Neural cell (in vitro differentiated cells): ENCODE data around the gene COL6A2. TPM values are rescaled to one million over a fixed set of nuclear protein-coding genes. Genes with fewer than 3 reads are reported as not detected.
"Not testable (repeated sequence)": the region's sequence is repeated elsewhere in the genome, so short reads cannot be mapped to it uniquely, and the experiment has no call there.

ENCODE experiments used
- H2AFZ ChIP-seq: fragments of 200-600, 300-800 bp; sonication (generic), shearing (Covaris generic); 2 replicates; pipeline ENCODE4 v1.6.0; 2014; ENCODE audit warnings: low read depth, mild to moderate bottlenecking, antibody characterized with exemption, low read length, moderate library complexity
- H3F3A ChIP-seq: fragments of 200-600 bp; shearing (Covaris generic); 2 replicates; pipeline ENCODE4 v1.6.1; 2016; ENCODE audit warnings: mild to moderate bottlenecking, moderate library complexity, mixed read lengths, antibody characterized with exemption, low read length; ENCODE audit not compliant: insufficient read depth, poor library complexity, severe bottlenecking
- H3K27ac ChIP-seq: fragments of 200-600, 300-800 bp; sonication (generic), shearing (Covaris generic); 2 replicates; pipeline ENCODE4 v1.5.1; 2014; ENCODE audit warnings: mild to moderate bottlenecking, low read length, moderate library complexity
- H3K27me3 ChIP-seq: fragments of 300-800, 200-600 bp; sonication (generic), shearing (Covaris generic); 2 replicates; pipeline ENCODE4 v1.6.0; 2014; ENCODE audit warnings: mild to moderate bottlenecking, low read depth, low read length, moderate library complexity; ENCODE audit not compliant: insufficient read depth
- H3K36me3 ChIP-seq: fragments of 300-800, 200-600 bp; sonication (generic), shearing (Covaris generic); 2 replicates; pipeline ENCODE4 v1.5.1; 2014; ENCODE audit warnings: mild to moderate bottlenecking, antibody characterized with exemption, low read length, moderate library complexity; ENCODE audit not compliant: insufficient read depth
- H3K4me2 ChIP-seq: fragments of 300-800, 200-600 bp; sonication (generic), shearing (Covaris generic); 2 replicates; pipeline ENCODE4 v1.6.0; 2014; ENCODE audit warnings: mild to moderate bottlenecking, low read length
- H3K4me3 ChIP-seq: fragments of 300-800, 200-600 bp; sonication (generic), shearing (Covaris generic); 2 replicates; pipeline ENCODE4 v1.5.1; 2014; ENCODE audit warnings: mild to moderate bottlenecking, low read length, moderate library complexity
- H3K79me2 ChIP-seq: fragments of 200-600 bp; shearing (Covaris generic); replicated peaks from 2 replicates; pipeline ENCODE4 v1.6.0; 2014; ENCODE audit warnings: mild to moderate bottlenecking, low read length, moderate library complexity; ENCODE audit not compliant: insufficient read depth
- H3K9ac ChIP-seq: fragments of 300-800, 200-600 bp; sonication (generic), shearing (Covaris generic); 2 replicates; pipeline ENCODE4 v1.6.1; 2016; ENCODE audit warnings: mild to moderate bottlenecking, low read length, mixed read lengths
- H3K9me2 ChIP-seq: fragments of 200-600 bp; shearing (Covaris generic); 2 replicates; pipeline ENCODE4 v1.6.1; 2016; ENCODE audit warnings: mild to moderate bottlenecking, low read length, mixed read lengths; ENCODE audit not compliant: insufficient read depth
- H3K9me3 ChIP-seq: fragments of 200-600, 300-800 bp; sonication (generic), shearing (Covaris generic); 2 replicates; pipeline ENCODE4 v1.6.1; 2016; ENCODE audit warnings: mild to moderate bottlenecking, mixed run types, low read length, moderate library complexity, mixed read lengths
- H4K20me1 ChIP-seq: fragments of 200-600 bp; shearing (Covaris generic); 2 replicates; pipeline ENCODE4 v1.6.1; 2016; ENCODE audit warnings: mild to moderate bottlenecking, mixed run types; ENCODE audit not compliant: insufficient read depth
- CTCF ChIP-seq: fragments of 450-650 bp; IDR thresholded peaks from 2 replicates; pipeline ENCODE4 v1.5.1; 2014; ENCODE audit warnings: antibody characterized with exemption, mild to moderate bottlenecking, moderate library complexity; ENCODE audit not compliant: poor library complexity, severe bottlenecking
- EP300 ChIP-seq: fragments of 450-650 bp; conservative IDR thresholded peaks from 2 replicates; pipeline ENCODE4 v1.6.1; 2014; ENCODE audit warnings: antibody characterized with exemption, mild to moderate bottlenecking, moderate library complexity; ENCODE audit not compliant: poor library complexity, severe bottlenecking
- EZH2 ChIP-seq: fragments of 200-600, 300-800 bp; shearing (Covaris generic), sonication (generic); IDR thresholded peaks from 2 replicates; pipeline ENCODE4 v1.6.1; 2014; ENCODE audit warnings: antibody characterized with exemption, low read length, borderline replicate concordance, mild to moderate bottlenecking; ENCODE audit not compliant: insufficient read depth, poor library complexity, severe bottlenecking
- MXI1 ChIP-seq: fragments of 450-650 bp; conservative IDR thresholded peaks from 2 replicates; pipeline ENCODE4 v1.6.1; 2014; ENCODE audit warnings: antibody characterized with exemption, mild to moderate bottlenecking; ENCODE audit not compliant: poor library complexity, severe bottlenecking
- POLR2AphosphoS5 ChIP-seq: IDR thresholded peaks from 2 replicates; pipeline ENCODE4 v1.6.1; 2012
- RAD21 ChIP-seq: fragments of 450-650 bp; conservative IDR thresholded peaks from 2 replicates; pipeline ENCODE4 v1.6.1; 2014; ENCODE audit warnings: antibody characterized with exemption, mild to moderate bottlenecking, moderate library complexity
- SMC3 ChIP-seq: fragments of 450-650 bp; conservative IDR thresholded peaks from 2 replicates; pipeline ENCODE4 v1.6.1; 2014; ENCODE audit warnings: antibody characterized with exemption, mild to moderate bottlenecking, moderate library complexity; ENCODE audit not compliant: poor library complexity
- TAF1 ChIP-seq: IDR thresholded peaks from 2 replicates; pipeline ENCODE4 v1.6.1; 2012; ENCODE audit warnings: low read depth
- polyA plus RNA-seq: library from polyadenylated mRNA; depleted of rRNA; stranded (reverse); fragments of >200 nt; gene quantifications from 2 replicates; pipeline ENCODE4 v1.2.3, GENCODE V29; 2014
- TF ChIP-seq, protein P1 (sequence below): IDR thresholded peaks from 2 replicates; pipeline ENCODE4 v1.6.1; 2012; ENCODE audit warnings: borderline replicate concordance

Gene COL6A2
- polyA plus RNA-seq, 1 donor from 2014 or later: not detected

DNA sequence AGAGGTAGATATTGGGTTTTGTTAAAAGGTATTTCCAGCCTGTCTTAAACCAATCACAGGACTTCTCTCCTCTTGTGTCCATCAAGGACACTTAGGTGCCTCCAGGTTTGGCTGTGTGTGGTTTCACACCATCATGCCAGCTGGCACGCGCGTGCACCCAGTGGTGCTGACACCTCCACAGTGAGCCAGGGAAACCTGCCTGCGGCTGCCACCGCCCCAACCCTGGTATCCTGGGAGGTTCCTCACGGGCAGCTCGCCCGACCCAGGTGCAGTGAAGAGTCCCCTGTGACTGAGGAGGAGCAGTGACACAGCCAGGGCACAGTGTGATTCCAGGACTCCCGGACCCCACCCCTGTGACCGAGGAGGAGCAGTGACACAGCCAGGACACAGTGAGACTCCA lies 13.2 kb upstream of the COL6A2 start:
- H3K27ac ChIP-seq: no peak overlapping the region
- no peaks in the 10 kb centered on the region for H3F3A ChIP-seq
- no peak overlapping the region for H2AFZ ChIP-seq
- H3K27me3 ChIP-seq: no peaks in the 10 kb centered on the region
- H3K4me2 ChIP-seq: no peak overlapping the region
- H3K4me3 ChIP-seq: no peak overlapping the region
- no peaks in the 10 kb centered on the region for H3K36me3 ChIP-seq
- H3K9me3 ChIP-seq: no peaks in the 10 kb centered on the region
- no peaks in the 10 kb centered on the region for H3K9me2 ChIP-seq
- no peaks in the 10 kb centered on the region for H4K20me1 ChIP-seq
- no peaks in the 10 kb centered on the region for H3K79me2 ChIP-seq
- H3K9ac ChIP-seq: no peak overlapping the region
- TF ChIP-seq RAD21 (no peak), EZH2 (no peak), TAF1 (no peak), CTCF (no peak), MXI1 (no peak), SMC3 (no peak), EP300 (no peak), POLR2AphosphoS5 (no peak)
- TF ChIP-seq, protein P1, sequence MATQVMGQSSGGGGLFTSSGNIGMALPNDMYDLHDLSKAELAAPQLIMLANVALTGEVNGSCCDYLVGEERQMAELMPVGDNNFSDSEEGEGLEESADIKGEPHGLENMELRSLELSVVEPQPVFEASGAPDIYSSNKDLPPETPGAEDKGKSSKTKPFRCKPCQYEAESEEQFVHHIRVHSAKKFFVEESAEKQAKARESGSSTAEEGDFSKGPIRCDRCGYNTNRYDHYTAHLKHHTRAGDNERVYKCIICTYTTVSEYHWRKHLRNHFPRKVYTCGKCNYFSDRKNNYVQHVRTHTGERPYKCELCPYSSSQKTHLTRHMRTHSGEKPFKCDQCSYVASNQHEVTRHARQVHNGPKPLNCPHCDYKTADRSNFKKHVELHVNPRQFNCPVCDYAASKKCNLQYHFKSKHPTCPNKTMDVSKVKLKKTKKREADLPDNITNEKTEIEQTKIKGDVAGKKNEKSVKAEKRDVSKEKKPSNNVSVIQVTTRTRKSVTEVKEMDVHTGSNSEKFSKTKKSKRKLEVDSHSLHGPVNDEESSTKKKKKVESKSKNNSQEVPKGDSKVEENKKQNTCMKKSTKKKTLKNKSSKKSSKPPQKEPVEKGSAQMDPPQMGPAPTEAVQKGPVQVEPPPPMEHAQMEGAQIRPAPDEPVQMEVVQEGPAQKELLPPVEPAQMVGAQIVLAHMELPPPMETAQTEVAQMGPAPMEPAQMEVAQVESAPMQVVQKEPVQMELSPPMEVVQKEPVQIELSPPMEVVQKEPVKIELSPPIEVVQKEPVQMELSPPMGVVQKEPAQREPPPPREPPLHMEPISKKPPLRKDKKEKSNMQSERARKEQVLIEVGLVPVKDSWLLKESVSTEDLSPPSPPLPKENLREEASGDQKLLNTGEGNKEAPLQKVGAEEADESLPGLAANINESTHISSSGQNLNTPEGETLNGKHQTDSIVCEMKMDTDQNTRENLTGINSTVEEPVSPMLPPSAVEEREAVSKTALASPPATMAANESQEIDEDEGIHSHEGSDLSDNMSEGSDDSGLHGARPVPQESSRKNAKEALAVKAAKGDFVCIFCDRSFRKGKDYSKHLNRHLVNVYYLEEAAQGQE: no peak

DNA sequence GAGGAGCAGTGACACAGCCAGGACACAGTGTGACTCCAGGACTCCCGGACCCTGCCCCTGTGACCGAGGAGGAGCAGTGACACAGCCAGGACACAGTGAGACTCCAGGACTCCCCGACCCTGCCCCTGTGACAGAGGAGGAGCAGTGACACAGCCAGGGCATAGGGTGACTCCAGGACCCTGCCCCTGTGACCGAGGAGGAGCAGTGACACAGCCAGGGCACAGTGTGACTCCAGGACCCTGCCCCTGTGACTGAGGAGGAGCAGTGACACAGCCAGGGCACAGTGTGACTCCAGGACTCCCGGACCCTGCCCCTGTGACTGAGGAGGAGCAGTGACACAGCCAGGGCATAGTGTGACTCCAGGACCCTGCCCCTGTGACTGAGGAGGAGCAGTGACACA lies 12.7 kb upstream of the COL6A2 start:
- not testable (repeated sequence) for H3K9me2 ChIP-seq, H4K20me1 ChIP-seq, H3K4me2 ChIP-seq, H3K36me3 ChIP-seq, H2AFZ ChIP-seq, H3K9ac ChIP-seq, H3F3A ChIP-seq, H3K9me3 ChIP-seq, H3K27me3 ChIP-seq, H3K4me3 ChIP-seq, H3K79me2 ChIP-seq, H3K27ac ChIP-seq

DNA sequence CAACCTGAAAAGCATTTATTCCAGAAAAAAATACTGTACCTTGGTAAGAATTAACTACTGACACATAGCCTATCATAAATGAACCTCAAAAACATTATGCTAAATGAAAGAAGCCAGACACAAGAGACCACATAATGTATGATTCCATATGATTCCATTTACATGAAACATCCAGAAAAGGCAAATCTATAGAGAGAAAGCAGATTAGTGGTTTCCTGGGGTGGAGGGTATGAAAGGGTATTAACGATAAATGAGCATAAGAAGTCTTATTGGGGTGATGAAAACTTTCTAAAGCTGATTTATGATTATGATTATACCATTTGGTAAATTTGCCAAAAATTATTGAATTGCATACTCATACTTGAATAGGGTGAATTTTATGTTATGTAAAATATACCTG lies 10.3 kb upstream of the COL6A2 start:
- Histone ChIP-seq H3K27ac (no peak overlapping the region), H3F3A (no peaks in the 10 kb centered on the region), H3K9me2 (no peaks in the 10 kb centered on the region), H3K9ac (no peak overlapping the region), H3K36me3 (no peaks in the 10 kb centered on the region), H3K4me2 (no peak overlapping the region), H4K20me1 (no peaks in the 10 kb centered on the region), H3K9me3 (no peaks in the 10 kb centered on the region), H3K79me2 (no peaks in the 10 kb centered on the region), H3K27me3 (no peaks in the 10 kb centered on the region), H2AFZ (no peak overlapping the region), H3K4me3 (no peak overlapping the region)
- TF ChIP-seq CTCF: no peak
- TF ChIP-seq TAF1: no peak
- no peak for TF ChIP-seq EP300
- no peak for TF ChIP-seq POLR2AphosphoS5
- no peak for TF ChIP-seq RAD21
